ENCODE data around the gene CFTR.

DNA sequence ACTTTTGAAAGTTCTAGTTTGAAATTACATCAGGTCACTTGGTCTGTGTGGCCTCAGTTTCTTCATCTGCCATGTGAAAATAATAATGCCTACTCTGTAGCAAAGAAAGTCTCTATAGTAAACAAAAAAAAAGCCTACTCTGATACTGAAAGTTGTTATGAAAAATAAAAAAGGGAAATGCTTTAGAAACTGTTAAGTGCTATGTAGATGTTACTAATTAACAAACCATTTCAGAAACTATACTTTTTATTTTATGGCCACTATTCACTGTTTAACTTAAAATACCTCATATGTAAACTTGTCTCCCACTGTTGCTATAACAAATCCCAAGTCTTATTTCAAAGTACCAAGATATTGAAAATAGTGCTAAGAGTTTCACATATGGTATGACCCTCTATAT, 50.6 kb downstream of the CFTR start:
- TF ChIP-seq, protein P1, sequence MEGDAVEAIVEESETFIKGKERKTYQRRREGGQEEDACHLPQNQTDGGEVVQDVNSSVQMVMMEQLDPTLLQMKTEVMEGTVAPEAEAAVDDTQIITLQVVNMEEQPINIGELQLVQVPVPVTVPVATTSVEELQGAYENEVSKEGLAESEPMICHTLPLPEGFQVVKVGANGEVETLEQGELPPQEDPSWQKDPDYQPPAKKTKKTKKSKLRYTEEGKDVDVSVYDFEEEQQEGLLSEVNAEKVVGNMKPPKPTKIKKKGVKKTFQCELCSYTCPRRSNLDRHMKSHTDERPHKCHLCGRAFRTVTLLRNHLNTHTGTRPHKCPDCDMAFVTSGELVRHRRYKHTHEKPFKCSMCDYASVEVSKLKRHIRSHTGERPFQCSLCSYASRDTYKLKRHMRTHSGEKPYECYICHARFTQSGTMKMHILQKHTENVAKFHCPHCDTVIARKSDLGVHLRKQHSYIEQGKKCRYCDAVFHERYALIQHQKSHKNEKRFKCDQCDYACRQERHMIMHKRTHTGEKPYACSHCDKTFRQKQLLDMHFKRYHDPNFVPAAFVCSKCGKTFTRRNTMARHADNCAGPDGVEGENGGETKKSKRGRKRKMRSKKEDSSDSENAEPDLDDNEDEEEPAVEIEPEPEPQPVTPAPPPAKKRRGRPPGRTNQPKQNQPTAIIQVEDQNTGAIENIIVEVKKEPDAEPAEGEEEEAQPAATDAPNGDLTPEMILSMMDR (conservative IDR thresholded peaks at IDR 0.05; ENCODE audit: low read depth, low read length): no peak
- TF ChIP-seq RFX5 (IDR thresholded peaks at IDR 0.05; ENCODE audit: low read depth, low read length) (no peak), BHLHE40 (IDR thresholded peaks at IDR 0.05; ENCODE audit: low read depth, low read length) (no peak), POLR2A (IDR thresholded peaks at IDR 0.05; ENCODE audit: low read depth, low read length) (no peak), FOS (IDR thresholded peaks at IDR 0.05; ENCODE audit: low read depth, low read length) (no peak), RAD21 (IDR thresholded peaks at IDR 0.05; ENCODE audit: low read length) (no peak), MXI1 (IDR thresholded peaks at IDR 0.05; ENCODE audit: borderline replicate concordance, low read depth, low read length) (no peak), MAFK (IDR thresholded peaks at IDR 0.05; ENCODE audit: low read depth, low read length) (no peak)
- TF ChIP-seq, protein P2, sequence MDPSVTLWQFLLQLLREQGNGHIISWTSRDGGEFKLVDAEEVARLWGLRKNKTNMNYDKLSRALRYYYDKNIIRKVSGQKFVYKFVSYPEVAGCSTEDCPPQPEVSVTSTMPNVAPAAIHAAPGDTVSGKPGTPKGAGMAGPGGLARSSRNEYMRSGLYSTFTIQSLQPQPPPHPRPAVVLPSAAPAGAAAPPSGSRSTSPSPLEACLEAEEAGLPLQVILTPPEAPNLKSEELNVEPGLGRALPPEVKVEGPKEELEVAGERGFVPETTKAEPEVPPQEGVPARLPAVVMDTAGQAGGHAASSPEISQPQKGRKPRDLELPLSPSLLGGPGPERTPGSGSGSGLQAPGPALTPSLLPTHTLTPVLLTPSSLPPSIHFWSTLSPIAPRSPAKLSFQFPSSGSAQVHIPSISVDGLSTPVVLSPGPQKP (IDR thresholded peaks at IDR 0.05; ENCODE audit: borderline replicate concordance, low read depth, low read length): no peak
